Thoracic aorta (tissue), 2 donors: ENCODE measurements around the gene CPAMD8. TPM values are rescaled to one million over a fixed set of nuclear protein-coding genes. Genes with fewer than 3 reads are reported as not detected.

Experiments
- ATAC-seq: fragments of 150-250 bp; one replicate; pipeline ENCODE4 v1.8.0; 2017; ENCODE audit warnings: low read depth; ENCODE audit not compliant: insufficient number of reproducible peaks, low FRiP score
- DNase-seq: peaks from one replicate; pipeline ENCODE4 v3.0.0-alpha.2; 2020; ENCODE audit warnings: low spot score
- H3K27ac ChIP-seq, 2 donors: fragments of 200-600 bp; sonication (generic); 1 replicate in 1 of 2; 2 replicates in 1 of 2; pipeline ENCODE4 v1.5.1; 2016; ENCODE audit warnings: mild to moderate bottlenecking in 2 of 2, moderate library complexity in 2 of 2
- H3K27me3 ChIP-seq: fragments of 200-600 bp; sonication (generic); replicated peaks from 2 replicates; pipeline ENCODE4 v1.6.0; 2016; ENCODE audit warnings: mild to moderate bottlenecking; ENCODE audit not compliant: insufficient read depth
- H3K36me3 ChIP-seq: fragments of 200-600 bp; sonication (generic); one replicate; pipeline ENCODE4 v1.5.1; 2016
- H3K4me1 ChIP-seq, 2 donors: fragments of 200-600 bp; sonication (generic); 1 replicate in 1 of 2; 2 replicates in 1 of 2; pipeline versions ENCODE4 v1.5.1 to v1.6.0; 2016; ENCODE audit warnings: low read depth in 2 of 2, mild to moderate bottlenecking in 1 of 2; ENCODE audit not compliant: control insufficient read depth in 1 of 2
- H3K4me3 ChIP-seq: fragments of 200-600 bp; sonication (generic); 2 replicates; pipeline ENCODE4 v1.5.1; 2016; ENCODE audit warnings: mild to moderate bottlenecking
- H3K9me3 ChIP-seq: fragments of 200-600 bp; sonication (generic); 2 replicates; pipeline ENCODE4 v1.5.1; 2016
- total RNA-seq, 2 donors: library from RNA; depleted of rRNA; stranded (reverse); fragments of >200 nt; gene quantifications; one replicate each; pipeline versions ENCODE4 v1.1.0 to v1.2.3, GENCODE V29; 2016
- TF ChIP-seq, protein P1 (sequence below): fragments of 200-600 bp; sonication (generic); IDR thresholded peaks from one replicate; pipeline ENCODE4 v1.5.1; 2019; ENCODE audit warnings: antibody characterized with exemption

CPAMD8 gene
- total RNA-seq, 2 donors from 2014 or later, result 27.3 to 36.4 TPM

DNA sequence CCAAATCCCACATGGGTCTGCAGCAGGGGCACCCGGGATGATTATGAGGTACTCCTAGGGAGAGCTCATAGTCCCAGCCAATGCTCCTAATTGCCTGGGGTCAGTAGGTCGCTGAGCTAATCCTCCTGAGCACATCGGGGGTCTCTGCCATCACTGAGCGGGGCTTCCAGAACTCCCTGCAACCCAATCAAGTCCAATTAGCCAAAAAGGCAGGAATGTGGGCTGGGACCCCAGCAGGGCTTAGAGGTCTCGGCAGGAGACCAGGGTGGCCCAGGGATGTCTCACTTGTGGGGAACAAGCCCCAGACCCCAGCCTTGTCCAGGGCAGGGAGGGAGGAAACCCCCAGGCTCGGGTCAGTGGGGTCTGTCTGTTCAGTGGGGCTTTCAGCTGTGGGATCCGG lies 17.1 kb upstream of the CPAMD8 start:
- Histone ChIP-seq H3K9me3 (no peaks in the 10 kb centered on the region), H3K27ac (no peak overlapping the region), H3K27me3 (no peaks in the 10 kb centered on the region), H3K36me3 (peaks cover 2% of the 10 kb centered on the region), H3K4me3 (no peak overlapping the region), H3K4me1 (no peaks in the 10 kb centered on the region)
- ATAC-seq (no peak), DNase-seq (no peak)
- TF ChIP-seq, protein P1, sequence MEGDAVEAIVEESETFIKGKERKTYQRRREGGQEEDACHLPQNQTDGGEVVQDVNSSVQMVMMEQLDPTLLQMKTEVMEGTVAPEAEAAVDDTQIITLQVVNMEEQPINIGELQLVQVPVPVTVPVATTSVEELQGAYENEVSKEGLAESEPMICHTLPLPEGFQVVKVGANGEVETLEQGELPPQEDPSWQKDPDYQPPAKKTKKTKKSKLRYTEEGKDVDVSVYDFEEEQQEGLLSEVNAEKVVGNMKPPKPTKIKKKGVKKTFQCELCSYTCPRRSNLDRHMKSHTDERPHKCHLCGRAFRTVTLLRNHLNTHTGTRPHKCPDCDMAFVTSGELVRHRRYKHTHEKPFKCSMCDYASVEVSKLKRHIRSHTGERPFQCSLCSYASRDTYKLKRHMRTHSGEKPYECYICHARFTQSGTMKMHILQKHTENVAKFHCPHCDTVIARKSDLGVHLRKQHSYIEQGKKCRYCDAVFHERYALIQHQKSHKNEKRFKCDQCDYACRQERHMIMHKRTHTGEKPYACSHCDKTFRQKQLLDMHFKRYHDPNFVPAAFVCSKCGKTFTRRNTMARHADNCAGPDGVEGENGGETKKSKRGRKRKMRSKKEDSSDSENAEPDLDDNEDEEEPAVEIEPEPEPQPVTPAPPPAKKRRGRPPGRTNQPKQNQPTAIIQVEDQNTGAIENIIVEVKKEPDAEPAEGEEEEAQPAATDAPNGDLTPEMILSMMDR, result no peak

DNA sequence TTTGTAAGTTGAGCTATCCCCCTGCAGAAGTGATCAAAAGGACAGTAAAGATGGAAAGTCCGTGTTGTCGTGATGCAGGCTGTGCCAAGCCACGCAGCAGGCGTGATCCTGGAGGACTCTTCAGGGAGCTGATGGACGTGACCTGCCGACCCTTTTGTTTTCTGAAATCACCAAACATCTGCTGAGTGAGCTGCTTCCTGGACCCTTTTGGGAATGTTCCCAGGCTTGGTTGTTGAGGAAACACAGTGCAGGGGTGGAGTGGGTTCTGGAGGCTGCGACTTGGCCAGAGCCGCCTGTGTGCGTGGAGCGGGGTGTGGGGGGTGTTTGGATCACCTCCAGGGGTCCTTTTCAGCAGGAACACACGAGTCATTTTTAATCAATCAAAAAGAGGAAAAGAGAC lies 15.4 kb upstream of the CPAMD8 start:
- Histone ChIP-seq H3K27ac (no peak overlapping the region), H3K4me3 (no peak overlapping the region), H3K9me3 (no peaks in the 10 kb centered on the region), H3K27me3 (no peaks in the 10 kb centered on the region), H3K4me1 (no peaks in the 10 kb centered on the region), H3K36me3 (no peaks in the 10 kb centered on the region)
- DNase-seq, result no peak
- TF ChIP-seq, protein P1, result no peak
- ATAC-seq, result no peak

DNA sequence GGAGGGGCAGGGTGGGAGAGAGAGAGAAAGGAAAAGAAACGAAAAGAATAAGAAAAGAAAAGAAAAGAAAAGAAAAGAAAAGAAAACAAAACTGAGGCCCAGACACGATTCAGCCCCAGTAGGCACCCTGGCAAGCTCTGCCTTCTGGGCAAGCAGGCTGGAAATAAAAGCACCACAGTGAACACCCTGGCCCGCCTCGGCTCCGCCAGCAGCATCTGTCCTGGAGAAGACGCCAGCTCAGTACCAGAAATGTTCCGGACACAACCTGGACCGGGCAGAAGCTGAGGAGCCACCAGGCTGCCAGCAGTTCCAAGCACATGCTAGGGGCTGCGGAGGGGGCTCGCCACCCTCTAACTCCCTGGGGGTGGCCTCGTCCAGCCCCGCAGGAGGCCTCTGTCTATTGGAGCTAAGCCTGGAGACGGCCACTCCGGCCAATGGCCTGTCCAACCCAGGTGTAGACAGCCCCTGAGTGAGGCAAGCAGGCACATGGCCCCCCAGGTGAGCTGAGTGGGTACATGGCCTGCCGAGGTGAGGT lies 11.4 kb upstream of the CPAMD8 start:
- H3K4me3 ChIP-seq, result no peak overlapping the region
- no peak overlapping the region for H3K27ac ChIP-seq
- no peaks in the 10 kb centered on the region for H3K27me3 ChIP-seq
- DNase-seq (no peak), ATAC-seq (no peak)
- TF ChIP-seq, protein P1, result no peak
- no peaks in the 10 kb centered on the region for H3K4me1 ChIP-seq
- no peaks in the 10 kb centered on the region for H3K36me3 ChIP-seq
- H3K9me3 ChIP-seq, result no peaks in the 10 kb centered on the region

DNA sequence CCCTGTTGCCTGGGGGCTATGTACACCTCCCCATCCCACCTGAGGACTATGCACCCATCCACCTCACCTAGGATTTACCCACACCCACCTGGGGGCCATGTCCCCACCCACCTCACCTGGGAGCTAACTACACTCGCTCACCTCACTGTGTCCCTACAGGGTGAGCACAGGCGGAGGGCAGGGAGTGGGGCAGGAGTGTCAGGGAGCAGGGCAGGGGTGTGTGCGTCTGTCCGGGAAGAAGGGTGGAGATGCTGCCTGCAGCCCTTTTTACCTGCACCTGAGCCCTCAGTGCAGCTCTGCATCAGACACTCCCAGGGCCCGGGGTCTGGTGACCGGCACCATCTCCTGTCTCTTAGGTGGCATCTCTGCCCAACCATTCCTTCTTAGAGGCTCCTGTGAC lies 10.6 kb upstream of the CPAMD8 start:
- ATAC-seq (no peak), DNase-seq (no peak)
- H3K4me1 ChIP-seq, result no peaks in the 10 kb centered on the region
- no peaks in the 10 kb centered on the region for H3K9me3 ChIP-seq
- H3K4me3 ChIP-seq, result no peak overlapping the region
- TF ChIP-seq, protein P1, result no peak
- H3K27me3 ChIP-seq, result no peaks in the 10 kb centered on the region
- no peak overlapping the region for H3K27ac ChIP-seq
- no peaks in the 10 kb centered on the region for H3K36me3 ChIP-seq

DNA sequence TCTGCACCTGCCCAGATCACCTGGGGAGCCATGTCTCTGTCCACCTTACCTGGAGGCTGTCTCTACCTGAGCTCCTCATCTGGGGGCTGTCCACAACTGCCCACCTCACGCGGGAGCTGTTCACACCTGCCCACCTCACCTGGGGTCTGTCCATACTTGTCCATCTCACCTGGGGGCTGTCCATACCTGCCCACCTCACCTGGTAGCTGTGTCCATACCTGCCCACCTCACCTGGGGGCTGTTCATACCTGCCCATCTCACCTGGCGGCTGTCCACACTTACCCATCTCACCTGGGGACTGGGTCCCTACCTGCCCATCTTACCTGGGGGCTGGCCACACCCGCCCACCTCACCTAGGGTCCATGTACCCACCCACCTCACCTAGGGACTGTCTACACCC lies 10.0 kb upstream of the CPAMD8 start:
- TF ChIP-seq, protein P1, result no peak
- no peaks in the 10 kb centered on the region for H3K27me3 ChIP-seq
- H3K27ac ChIP-seq, result no peak overlapping the region
- no peaks in the 10 kb centered on the region for H3K9me3 ChIP-seq
- H3K4me3 ChIP-seq, result no peak overlapping the region
- H3K36me3 ChIP-seq, result no peaks in the 10 kb centered on the region
- DNase-seq (no peak), ATAC-seq (no peak)
- no peaks in the 10 kb centered on the region for H3K4me1 ChIP-seq
